GM19099 (cell line): ENCODE data around the gene TNIK.

Experiments
- POLR2A ChIP-seq: IDR thresholded peaks from 3 replicates; pipeline ENCODE4 v1.6.1; 2011; ENCODE audit warnings: low read depth; ENCODE audit not compliant: insufficient read length; ENCODE audit errors: extremely low read depth

TNIK gene

DNA sequence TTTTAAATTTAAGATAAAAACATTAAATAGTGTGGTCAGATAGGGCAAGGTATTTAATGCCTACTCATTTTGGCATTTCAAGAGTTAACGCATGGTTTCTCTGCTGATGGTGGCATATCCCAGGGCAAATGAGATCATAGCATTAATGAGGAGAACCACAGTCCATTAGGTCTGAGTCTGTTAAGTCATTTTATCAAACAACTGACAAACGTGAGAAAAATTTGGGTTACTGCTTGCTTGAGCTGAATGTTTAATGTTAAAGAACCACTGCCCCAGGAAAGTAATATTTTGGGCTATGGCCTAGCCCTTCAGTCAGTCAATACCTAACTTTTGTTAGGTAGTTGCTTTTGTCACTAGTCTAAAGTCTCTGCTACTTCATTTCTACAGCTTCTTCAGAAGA lies 395.7 kb downstream of the TNIK start:
- no peak for TF ChIP-seq POLR2A

GRCh38 chr3:171061749-171062148 lies 398.5 kb downstream of the TNIK start:
- no peak for TF ChIP-seq POLR2A

- TF ChIP-seq POLR2A = no peak
Observed at GRCh38 chr3:171059978-171060377, 400.2 kb downstream of the TNIK start.

DNA sequence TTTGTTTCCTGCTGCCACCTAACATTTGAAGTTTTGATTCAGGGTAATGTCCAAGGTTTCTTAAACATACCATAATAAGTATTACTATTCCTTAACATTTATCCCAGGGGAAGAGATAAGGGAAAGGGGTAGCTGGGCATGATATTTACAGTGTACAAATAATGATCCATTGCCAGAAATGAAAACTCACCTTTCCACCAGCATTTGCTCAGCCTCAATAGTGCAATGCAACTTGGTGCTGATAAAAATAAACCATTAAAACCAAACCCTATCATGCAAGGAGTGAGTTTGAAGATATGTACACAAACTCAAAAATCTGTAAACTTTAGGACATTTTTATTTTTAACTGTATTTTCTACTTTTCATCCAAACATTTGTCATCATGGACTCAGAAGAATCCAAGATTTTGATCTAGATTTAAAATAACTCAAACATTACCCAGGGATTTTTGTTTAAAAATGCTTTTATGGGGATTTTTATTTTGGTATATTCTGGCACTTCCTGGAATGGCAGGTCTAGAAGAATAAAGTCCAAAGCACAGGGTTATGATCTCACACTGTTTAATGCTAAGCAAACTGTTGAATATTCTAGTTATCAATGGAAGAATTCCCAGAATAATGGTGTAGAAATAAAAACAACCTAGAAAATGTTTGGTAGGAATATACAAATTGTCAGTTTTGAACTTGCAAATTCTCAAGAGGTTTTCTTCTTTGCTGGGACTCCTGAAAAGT lies 401.2 kb downstream of the TNIK start:
- TF ChIP-seq POLR2A = no peak

DNA sequence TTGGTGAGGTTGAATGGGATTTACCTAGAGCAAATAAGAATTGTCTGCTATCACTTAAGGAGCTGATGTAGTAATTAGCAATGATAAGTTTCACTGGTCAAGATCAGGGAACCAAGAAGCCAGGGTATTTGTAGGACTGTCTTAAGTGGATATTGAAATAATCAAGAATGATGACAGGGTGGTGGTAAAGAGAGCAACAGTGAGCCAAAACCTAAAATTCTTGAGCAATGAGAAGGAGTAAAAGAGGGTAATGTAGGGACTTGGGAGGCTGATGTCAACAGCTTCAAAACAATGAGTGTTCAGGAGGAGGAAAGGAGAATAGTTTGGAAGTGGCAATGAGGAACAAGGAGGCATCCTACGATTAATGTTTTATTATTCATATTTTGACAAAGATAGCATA lies 402.1 kb downstream of the TNIK start:
- TF ChIP-seq POLR2A = no peak

DNA sequence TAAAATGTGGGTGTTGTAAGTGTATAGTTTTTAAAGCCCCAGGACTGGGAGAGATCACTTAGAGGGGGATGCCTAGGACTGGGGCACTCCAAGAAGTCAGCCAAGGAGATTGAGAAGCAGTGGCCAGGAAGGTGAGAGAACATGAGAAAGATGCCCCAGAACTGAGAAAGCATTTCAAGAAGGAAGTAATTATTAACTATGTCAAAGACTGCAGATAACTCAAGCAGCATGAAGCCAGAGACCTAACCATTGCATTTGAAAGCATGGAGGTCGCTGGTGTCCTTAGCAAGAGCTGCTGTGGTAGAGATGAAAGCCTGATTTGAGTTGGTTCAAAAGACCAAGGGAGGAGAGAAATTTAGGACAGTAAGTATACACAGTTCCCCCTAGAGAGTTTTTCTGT lies 403.1 kb downstream of the TNIK start:
- TF ChIP-seq POLR2A = no peak

- TF ChIP-seq POLR2A = no peak
Observed at GRCh38 chr3:171056528-171056927, 403.7 kb downstream of the TNIK start.

- no peak for TF ChIP-seq POLR2A
Observed at GRCh38 chr3:171055336-171056178, 404.6 kb downstream of the TNIK start.

GRCh38 chr3:171054921-171055320 lies 405.3 kb downstream of the TNIK start:
- no peak for TF ChIP-seq POLR2A

DNA sequence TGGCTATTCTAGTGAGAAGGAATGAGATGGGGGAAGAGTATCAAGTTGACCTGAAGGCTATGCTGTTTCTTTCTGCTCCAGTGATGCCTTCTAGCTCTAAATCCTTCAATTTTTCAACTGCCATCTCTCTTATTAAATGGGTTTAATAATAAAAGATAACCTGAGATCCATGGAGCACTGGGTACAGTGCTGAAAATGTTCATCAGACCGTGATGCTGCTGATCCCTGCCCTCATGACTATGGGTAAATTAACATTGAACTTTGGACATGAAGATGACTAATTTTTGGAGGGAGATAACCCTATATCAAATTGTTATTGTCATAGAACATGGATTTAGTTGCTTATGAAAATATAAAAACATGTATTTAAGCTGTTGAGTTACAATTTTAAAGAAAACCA lies 406.0 kb downstream of the TNIK start:
- no peak for TF ChIP-seq POLR2A

GRCh38 chr3:171049861-171050444 lies 410.3 kb downstream of the TNIK start:
- no peak for TF ChIP-seq POLR2A

DNA sequence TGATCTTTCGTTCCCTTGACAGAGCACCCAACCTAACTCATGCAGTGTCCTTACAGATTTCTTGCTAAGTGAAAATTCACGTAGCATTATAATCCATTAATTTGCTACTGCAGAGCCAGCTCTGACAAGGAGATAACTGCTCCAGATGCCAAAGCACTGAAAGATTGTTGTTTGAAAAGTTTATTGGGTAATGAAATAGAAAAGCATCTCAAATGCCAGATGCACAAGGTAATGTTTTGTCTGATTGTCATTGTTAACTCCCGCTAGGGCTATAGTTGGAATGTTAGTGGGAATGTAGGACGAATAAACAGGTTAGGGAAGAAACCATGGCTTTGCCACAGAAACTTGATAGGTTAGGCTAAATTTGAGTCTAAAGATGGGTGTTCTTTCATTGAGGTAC lies 413.4 kb downstream of the TNIK start:
- TF ChIP-seq POLR2A = no peak

GRCh38 chr3:171044835-171045793 lies 415.1 kb downstream of the TNIK start:
- TF ChIP-seq POLR2A = no peak

- no peak for TF ChIP-seq POLR2A
Observed at GRCh38 chr3:171044384-171044783, 415.8 kb downstream of the TNIK start.

- no peak for TF ChIP-seq POLR2A
Observed at GRCh38 chr3:171039674-171040073, 420.5 kb downstream of the TNIK start.
